GM18498 (cell line): ENCODE measurements around the gene CALN1.
"Not testable (repeated sequence)": the region's sequence is repeated elsewhere in the genome, so short reads cannot be mapped to it uniquely, and the experiment has no call there.

Experiments used
- ATAC-seq: cut with Tn5 transposase; IDR thresholded peaks from one replicate; pipeline ENCODE4 v1.9.1; 2021; ENCODE audit warnings: mild to moderate bottlenecking, moderate library complexity; ENCODE audit not compliant: unreplicated experiment

The CALN1 gene

DNA sequence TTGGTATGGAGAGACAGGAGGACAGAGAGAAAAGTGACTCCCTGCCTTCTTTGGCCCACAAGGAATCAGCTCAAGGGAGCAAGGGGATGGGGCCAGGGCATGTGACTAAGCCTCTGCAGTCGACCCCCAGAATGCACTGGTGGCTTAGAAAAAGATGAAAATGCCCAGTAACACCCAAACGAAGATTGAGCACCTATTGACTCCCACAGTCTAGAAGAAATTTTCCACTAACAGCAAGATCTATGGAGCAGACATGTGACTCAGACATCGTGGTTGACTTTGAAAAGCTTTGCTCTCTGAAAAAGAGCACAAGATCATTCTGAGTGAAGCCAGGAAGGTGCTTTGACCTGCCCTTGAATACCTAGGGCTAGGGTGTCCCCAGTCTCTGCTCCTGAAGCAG lies 586.0 kb downstream of the CALN1 start:
- no peak for ATAC-seq

DNA sequence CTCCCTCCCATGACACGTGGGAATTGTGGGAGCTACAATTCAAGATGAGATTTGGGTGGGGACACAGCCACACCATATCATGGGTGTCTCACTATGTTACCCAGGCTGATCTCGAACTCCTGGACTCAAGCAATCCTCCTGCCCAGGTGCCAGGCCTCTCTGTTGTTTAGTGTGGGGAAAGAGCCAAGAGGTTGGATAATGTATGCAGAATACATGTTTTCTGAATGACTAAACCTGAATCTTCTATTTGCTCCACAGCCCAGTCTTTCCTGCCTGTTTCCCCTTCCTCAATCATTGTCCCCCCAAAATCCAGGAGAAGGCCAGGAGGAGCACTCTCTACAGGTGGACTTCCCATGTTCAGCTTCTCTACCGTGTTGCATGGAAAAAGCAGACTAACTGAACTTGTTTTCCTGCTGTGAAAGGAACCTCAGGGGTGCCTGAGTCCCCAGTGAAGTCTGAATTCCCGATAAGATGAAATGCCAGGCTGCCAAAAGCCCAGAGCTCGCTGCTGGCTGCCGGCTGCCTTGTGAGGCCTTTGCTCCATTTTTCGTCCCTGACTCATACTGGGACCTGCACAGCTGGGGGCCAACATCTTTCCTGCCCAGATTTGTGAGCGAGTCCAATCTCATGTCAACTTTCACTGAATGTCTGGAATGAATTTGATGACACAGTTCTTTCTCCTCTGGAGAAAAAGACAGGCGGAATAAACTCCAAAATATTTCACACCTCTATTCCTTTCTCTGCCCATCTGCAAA lies 588.0 kb downstream of the CALN1 start:
- no peak for ATAC-seq

DNA sequence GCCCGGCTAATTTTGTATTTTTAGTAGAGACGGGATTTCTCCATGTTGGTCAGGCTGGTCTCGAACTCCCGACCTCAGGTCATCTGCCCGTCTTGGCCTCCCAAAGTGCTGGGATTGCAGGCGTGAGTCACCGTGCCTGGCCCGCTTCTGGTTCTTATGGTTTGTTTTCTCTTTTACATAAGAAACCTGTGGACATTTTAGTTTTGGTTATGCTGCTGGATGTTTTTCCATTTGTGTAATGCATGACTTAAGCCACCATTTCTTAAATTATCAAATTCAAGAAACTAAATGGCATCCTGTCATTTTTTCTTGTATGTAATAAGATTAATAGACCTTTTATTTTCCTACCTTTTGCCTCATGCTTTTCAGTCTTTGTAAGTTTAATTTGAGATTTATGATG lies 589.7 kb downstream of the CALN1 start:
- not testable (repeated sequence) for ATAC-seq

- no peak for ATAC-seq
These were observed 594.2 kb downstream of the CALN1 start for GRCh38 chr7:71817916-71818315.

- no peak for ATAC-seq
These were observed 604.0 kb downstream of the CALN1 start for GRCh38 chr7:71808115-71808514.

DNA sequence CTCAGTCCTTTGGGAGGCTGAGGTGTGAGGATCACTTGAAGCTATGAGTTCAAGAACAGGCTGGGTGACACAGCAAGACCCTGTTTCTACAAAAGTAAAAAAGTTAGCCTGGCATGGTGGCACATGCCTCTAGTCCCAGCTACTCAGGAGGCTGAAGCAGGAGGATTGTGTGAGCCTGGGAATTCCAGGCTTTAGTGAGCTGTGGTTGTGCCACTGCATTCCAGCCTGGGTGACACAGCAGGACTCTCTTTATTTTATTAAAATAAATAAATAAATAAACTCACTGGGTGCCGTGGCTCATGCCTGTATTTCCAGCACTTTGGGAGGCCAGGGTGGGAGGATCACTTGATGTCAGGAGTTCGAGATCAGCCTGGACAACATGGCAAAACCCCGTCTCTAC lies 607.9 kb downstream of the CALN1 start:
- ATAC-seq, result no peak

DNA sequence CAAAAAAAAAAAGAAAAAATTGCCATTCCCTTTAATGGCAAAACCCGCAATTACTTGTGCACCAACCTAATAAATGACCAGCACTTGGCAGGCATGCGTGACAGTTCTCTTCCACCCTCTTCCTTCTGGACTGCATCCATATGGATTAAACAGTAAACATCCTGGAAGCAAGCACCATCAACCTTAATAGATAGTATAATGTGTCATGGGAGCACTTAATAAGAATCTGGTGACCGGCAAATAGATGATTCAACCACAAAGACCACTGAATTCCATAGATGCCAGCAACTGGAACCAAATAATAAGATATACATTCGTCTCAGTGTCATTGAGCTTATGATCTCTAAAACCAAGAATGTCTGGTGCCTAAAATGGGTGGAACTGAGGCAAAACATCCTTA lies 610.2 kb downstream of the CALN1 start:
- ATAC-seq, result no peak

- no peak for ATAC-seq
These were observed 611.8 kb downstream of the CALN1 start for GRCh38 chr7:71800321-71800720.

DNA sequence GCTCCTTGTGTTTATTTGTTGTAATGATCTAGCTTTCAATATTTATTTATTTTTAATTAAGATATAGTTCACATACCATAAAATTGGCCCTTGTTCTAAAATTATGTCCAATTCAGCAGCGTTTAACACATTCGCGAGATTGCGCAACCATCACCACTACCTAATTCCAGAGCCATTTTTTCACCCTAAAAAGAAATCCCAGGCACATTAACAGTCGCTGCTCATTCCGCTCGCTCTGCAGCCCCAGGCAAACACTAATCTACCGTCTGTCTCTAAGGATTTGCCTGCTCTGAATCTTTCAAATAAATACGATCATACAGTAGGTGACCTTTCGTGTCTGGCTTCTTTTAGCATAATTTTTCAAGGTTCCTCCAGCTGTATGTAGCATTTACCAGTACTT lies 616.7 kb downstream of the CALN1 start:
- no peak for ATAC-seq

- no peak for ATAC-seq
These were observed 618.9 kb downstream of the CALN1 start for GRCh38 chr7:71793251-71793650.

- no peak for ATAC-seq
These were observed 624.6 kb downstream of the CALN1 start for GRCh38 chr7:71787513-71787912.

GRCh38 chr7:71785216-71785615 lies 626.9 kb downstream of the CALN1 start:
- ATAC-seq, result no peak

- ATAC-seq, result no peak
These were observed 627.4 kb downstream of the CALN1 start for GRCh38 chr7:71784781-71785180.

- ATAC-seq, result no peak
These were observed 628.0 kb downstream of the CALN1 start for GRCh38 chr7:71784180-71784579.

DNA sequence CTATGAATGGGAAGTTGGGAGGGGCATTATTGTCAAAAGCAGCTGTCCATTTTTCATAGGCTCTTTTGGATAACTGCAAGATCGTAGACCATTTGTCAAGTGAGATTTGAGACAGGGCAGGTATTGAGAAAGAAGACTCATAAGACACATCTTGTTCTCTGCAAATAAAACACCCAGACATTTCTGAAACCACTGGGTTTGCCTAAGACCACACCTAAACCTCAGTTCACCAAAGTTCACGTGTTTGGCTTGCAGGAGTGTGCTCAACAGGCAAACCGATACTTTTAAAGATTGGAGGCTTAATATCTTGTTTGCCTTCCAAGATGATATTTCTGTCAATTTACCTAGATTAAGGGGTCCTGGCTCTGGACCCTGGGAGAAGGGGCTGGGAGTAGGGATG lies 628.4 kb downstream of the CALN1 start:
- no peak for ATAC-seq

DNA sequence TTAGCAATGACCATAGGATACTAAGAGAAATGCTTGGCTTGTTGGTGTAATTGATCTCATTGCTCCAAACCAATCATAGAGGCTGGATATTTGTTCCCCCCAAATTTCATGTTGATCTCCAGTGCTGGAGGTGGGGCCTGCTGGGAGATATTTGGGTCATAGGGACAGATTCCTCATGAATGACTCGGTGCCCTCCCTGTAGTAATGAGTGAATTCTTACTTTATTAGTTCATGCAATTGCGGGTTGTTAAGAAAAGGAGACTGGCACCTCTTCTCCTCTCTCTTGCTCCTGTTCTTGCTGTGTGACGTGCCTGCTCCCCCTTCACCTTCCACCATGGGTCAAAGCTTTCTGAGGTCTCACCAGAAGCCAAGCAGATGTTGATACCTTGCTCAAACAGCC lies 630.1 kb downstream of the CALN1 start:
- no peak for ATAC-seq

GRCh38 chr7:71780282-71780681 lies 631.9 kb downstream of the CALN1 start:
- no peak for ATAC-seq

GRCh38 chr7:71777278-71777677 lies 634.9 kb downstream of the CALN1 start:
- no peak for ATAC-seq

- ATAC-seq, result no peak
These were observed 635.4 kb downstream of the CALN1 start for GRCh38 chr7:71776726-71777125.

DNA sequence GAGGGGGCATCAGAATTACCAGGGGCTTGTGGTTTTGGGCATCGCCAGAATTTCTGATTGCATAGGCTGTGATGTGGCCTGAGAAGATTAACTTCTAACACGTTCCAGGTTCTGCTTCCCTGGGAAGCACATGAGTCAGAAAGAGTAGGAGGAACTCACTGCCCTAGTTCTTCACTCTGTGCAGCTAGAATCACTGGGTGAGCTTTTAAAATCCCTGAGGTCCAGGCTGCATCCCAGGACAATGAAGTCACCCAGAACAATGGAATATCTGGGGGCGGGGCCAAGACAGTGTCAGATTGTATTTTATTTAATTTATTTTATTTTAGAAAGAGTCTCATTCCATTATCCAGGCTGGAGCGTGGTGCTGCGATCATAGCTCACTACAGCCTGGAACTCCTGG lies 636.5 kb downstream of the CALN1 start:
- ATAC-seq, result no peak

- no peak for ATAC-seq
These were observed 639.4 kb downstream of the CALN1 start for GRCh38 chr7:71772779-71773178.

- no peak for ATAC-seq
These were observed 641.8 kb downstream of the CALN1 start for GRCh38 chr7:71770269-71770907.

DNA sequence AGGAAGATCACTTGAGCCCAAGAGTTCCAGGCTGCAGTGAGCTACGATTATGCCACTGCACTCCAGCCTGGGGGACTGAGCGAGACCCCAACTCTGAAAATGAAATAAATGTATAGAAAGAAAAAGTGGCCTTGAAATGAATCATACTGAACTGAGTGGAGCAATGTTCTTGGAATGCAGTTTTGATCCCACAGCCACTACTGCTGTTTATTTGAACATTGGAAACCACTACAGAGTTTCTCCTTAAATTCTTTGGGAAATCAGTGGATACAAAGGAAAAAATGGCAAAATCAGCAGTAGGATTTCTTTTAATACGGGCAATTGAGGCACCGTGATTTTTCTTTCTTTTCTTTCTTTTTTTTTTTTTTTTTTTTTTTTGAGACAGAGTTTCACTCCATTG lies 642.8 kb downstream of the CALN1 start:
- no peak for ATAC-seq
